ENCODE measurements around the gene WNT11.

Gene WNT11

GRCh38 chr11:76218449-76219178 lies 12.3 kb upstream of the WNT11 start:
- no peak for DNase-seq (ENCODE audit: low read depth)

- no peak for DNase-seq (ENCODE audit: low read depth)
Measured at GRCh38 chr11:76217653-76218160, 11.4 kb upstream of the WNT11 start.

GRCh38 chr11:76216536-76217325 lies 10.4 kb upstream of the WNT11 start:
- DNase-seq (ENCODE audit: low read depth) = no peak

- DNase-seq (ENCODE audit: low read depth) = peak; percentile 51
Measured at GRCh38 chr11:76215941-76216340, 9.6 kb upstream of the WNT11 start.

- no peak for DNase-seq (ENCODE audit: low read depth)
Measured at GRCh38 chr11:76214968-76215548, 8.8 kb upstream of the WNT11 start.

- no peak for DNase-seq (ENCODE audit: low read depth)
Measured at GRCh38 chr11:76214186-76214585, 7.9 kb upstream of the WNT11 start.

- no peak for DNase-seq (ENCODE audit: low read depth)
Measured at GRCh38 chr11:76212086-76213035, 6.1 kb upstream of the WNT11 start.

- no peak for DNase-seq (ENCODE audit: low read depth)
Measured at GRCh38 chr11:76210931-76211851, 4.9 kb upstream of the WNT11 start.

- DNase-seq (ENCODE audit: low read depth) = no peak
Measured at GRCh38 chr11:76209973-76210930, 4.0 kb upstream of the WNT11 start.

GRCh38 chr11:76209375-76209972 lies 3.2 kb upstream of the WNT11 start:
- DNase-seq (ENCODE audit: low read depth) = no peak

- no peak for DNase-seq (ENCODE audit: low read depth)
Measured at GRCh38 chr11:76208438-76209374, 2.4 kb upstream of the WNT11 start.

- DNase-seq (ENCODE audit: low read depth) = peak; percentile 20
Measured at GRCh38 chr11:76207642-76208401, 1.5 kb upstream of the WNT11 start.

- DNase-seq (ENCODE audit: low read depth) = no peak
Measured at GRCh38 chr11:76206077-76206326, 300 bp downstream of the WNT11 start.

- DNase-seq (ENCODE audit: low read depth) = no peak
Measured at GRCh38 chr11:76205252-76206076, 838 bp downstream of the WNT11 start.

GRCh38 chr11:76203937-76204336 lies 2.4 kb downstream of the WNT11 start:
- no peak for DNase-seq (ENCODE audit: low read depth)

GRCh38 chr11:76203131-76203925 lies 3.0 kb downstream of the WNT11 start:
- DNase-seq (ENCODE audit: low read depth) = no peak

All from HS-27A (cell line).